ENCODE measurements around the gene CIZ1. TPM values are rescaled to one million over a fixed set of nuclear protein-coding genes. Genes with fewer than 3 reads are reported as not detected.
"Not testable (repeated sequence)": the region's sequence is repeated elsewhere in the genome, so short reads cannot be mapped to it uniquely, and the experiment has no call there.

The CIZ1 gene
- total RNA-seq, 1 donor from 2014 or later: 69.3 TPM

DNA sequence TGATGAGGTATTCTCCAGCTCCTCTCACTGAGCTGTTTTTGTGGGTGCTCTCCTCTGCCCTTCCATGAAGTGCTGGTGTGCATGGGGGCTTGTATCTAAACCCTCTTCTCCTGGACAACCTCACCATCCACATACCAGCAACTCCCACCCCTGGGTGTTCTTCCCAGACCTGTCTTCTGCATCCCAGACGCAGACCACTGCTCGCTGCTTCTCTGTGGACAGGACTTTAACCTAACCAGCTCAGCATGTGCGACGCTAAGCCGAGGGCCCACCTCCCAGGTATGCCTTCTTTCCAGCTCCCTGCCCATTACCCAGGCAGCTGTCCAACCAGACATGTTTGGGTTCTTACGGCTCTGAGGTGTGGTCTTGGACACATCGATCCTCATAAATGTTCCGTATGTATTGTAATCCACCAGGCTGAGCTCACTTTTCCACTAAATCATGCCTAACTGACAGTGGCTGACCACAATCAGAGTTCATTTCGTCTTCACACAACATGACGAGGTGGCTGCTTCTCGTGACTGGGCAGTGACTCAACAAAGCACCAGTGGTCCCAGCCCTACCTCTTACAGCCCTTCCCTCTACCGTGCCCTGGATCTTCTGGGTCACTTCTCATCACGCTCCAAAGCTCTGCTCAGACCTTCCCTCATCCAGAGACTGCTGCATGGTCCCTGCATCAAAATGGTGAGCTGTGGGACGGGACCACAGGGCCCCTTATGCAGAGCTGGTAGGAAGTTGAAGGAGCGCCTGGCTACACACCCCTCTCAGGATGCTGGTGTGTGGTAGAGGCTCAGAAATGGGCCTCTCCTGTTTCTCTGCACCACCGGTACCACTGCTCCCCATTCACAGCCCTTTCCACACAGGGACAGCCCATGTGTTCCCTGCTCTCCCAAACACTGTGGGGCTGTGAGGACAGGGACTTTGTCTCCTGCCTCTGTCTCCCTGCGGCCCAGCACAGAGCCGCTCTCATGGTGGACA is 54.3 kb downstream of the CIZ1 start:
- ATAC-seq (no peak), DNase-seq (ENCODE audit: missing footprints) (peak; percentile 21)
- intact Hi-C loops (cut with DNase I): no loop called here

GRCh38 chr9:128135561-128135960 is 55.8 kb downstream of the CIZ1 start:
- intact Hi-C loops (cut with DNase I); ATAC-seq; DNase-seq (ENCODE audit: missing footprints): not testable (repeated sequence)

GRCh38 chr9:128132139-128132538 is 59.2 kb downstream of the CIZ1 start:
- peak; percentile 73 for DNase-seq (ENCODE audit: missing footprints)
- intact Hi-C loops (cut with DNase I); ATAC-seq: not testable (repeated sequence)

- ATAC-seq; DNase-seq (ENCODE audit: missing footprints); intact Hi-C loops (cut with DNase I): not testable (repeated sequence)
Observed at GRCh38 chr9:128131346-128131745, 60.0 kb downstream of the CIZ1 start.

GRCh38 chr9:128130651-128131050 is 60.7 kb downstream of the CIZ1 start:
- ATAC-seq; intact Hi-C loops (cut with DNase I); DNase-seq (ENCODE audit: missing footprints): not testable (repeated sequence)

- intact Hi-C loops (cut with DNase I); ATAC-seq: not testable (repeated sequence)
- peak; percentile 67 for DNase-seq (ENCODE audit: missing footprints)
Observed at GRCh38 chr9:128129976-128130590, 61.3 kb downstream of the CIZ1 start.

DNA sequence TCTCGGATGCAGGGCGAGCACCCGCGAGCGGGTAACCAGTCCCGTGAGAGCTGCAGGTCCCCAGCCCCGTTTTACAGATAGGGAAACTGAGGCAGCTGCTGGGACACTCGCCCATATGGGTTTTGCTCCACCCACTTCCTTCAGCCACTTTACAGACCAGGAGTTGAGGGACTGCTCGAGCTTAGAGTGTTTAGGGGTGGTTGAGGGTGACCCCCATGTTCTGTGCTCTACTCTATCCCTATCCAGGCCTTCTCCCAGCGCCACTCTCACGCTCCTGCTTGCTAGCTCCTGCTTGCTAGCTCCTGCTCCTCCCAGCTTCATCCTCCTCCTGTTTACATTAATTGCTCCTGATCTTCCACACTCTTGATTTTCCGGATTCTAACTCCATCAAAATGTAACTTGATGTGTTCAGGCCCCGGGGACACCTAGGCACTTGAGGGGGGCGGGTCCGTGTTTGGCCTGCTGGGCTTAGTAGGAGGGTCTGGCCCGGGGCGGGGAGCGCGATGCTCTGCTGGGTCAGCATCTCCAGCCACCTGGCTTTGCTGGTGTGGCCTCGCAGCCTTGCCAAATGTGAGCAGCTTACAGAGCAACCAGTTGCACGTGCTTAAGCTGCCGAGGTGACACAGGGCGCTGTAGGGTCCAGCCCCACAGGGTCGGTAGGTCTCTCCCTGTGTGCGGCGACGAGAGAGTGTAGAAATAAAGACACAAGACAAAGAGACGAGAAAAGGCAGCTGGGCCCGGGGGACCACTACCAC is 62.4 kb downstream of the CIZ1 start:
- DNase-seq (ENCODE audit: missing footprints) (no peak), ATAC-seq (no peak)

GRCh38 chr9:128127990-128128835 is 63.2 kb downstream of the CIZ1 start:
- intact Hi-C loops (cut with DNase I): loop anchor here (2.0 kb wide), 1 partner anchor 33 kb away; the partner anchor contains the start of gene BBLN
- peak; percentile 91 for ATAC-seq

More for the DNA sequence above, 62.4 kb downstream of the CIZ1 start:
- intact Hi-C loops (cut with DNase I): no loop called here

DNA sequence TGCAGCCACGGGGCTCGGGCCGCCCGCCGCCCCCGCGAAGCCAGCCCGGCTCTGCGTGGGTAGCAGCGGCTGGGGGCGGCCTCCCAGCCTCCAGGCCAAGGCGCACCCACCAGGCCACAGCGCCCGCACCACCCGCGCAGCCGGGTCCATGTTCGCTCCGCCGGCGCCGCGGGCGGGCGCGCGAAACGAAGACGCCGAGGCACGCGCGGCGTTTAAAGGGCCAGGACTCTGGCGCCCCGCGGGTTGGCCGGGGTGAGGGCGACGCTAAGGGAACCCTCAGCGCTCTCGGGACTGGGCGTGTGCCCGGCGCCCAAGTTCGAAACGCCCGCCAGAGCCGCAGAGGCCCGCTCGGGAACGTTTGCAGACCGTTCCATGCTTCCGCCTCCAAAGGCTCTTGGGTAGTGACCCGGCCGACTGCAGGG is 63.8 kb downstream of the CIZ1 start, which contains the start of gene PTGES2:
PTGES2 (minus strand) TSS at position 162 of the 422 bp plus-strand sequence; CDS start at position 150, 12 bp downstream.
- peak; percentile 90 for ATAC-seq
- intact Hi-C loops (cut with DNase I): loop anchor here (2.0 kb wide), 1 partner anchor 33 kb away; the partner anchor contains the start of gene BBLN
- peak; percentile 94 for DNase-seq (ENCODE audit: missing footprints)

More at GRCh38 chr9:128127990-128128835, 63.2 kb downstream of the CIZ1 start:
- DNase-seq (ENCODE audit: missing footprints): peak; percentile 93

GRCh38 chr9:128125580-128126354 is 65.6 kb downstream of the CIZ1 start:
- intact Hi-C loops (cut with DNase I): loop anchor here (2.0 kb wide), 1 partner anchor 35 kb away; the partner anchor contains the start of gene BBLN
- ATAC-seq: no peak
- peak; percentile 41 for DNase-seq (ENCODE audit: missing footprints)

- intact Hi-C loops (cut with DNase I): no loop called here
- ATAC-seq (no peak), DNase-seq (ENCODE audit: missing footprints) (peak; percentile 68)
Observed at GRCh38 chr9:128124873-128125579, 66.3 kb downstream of the CIZ1 start.

DNA sequence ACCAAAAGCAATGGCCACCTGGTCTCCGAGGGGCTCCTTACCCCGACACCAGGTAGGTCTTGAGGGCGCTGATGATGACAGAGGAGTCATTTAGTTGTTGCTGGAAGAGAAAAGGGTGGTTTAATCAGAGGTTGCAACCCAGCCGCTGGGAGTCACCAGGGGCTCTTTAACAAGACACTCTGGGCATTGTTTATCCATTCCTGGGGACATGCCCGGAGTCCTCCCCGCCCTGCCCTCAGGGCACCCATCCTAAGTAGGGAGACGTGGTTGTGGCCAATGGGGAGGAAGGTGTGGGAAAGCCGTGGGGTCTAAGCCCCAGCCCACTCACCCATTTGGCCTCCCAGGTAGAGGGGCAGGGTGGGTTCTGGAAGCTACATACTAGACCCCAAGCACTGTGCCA is 66.9 kb downstream of the CIZ1 start:
- peak; percentile 25 for DNase-seq (ENCODE audit: missing footprints)
- intact Hi-C loops (cut with DNase I): no loop called here
- no peak for ATAC-seq

GRCh38 chr9:128123451-128124080 is 67.8 kb downstream of the CIZ1 start:
- intact Hi-C loops (cut with DNase I): no loop called here
- no peak for ATAC-seq
- DNase-seq (ENCODE audit: missing footprints): peak; percentile 28

GRCh38 chr9:128122809-128123175 is 68.6 kb downstream of the CIZ1 start:
- ATAC-seq (no peak), DNase-seq (ENCODE audit: missing footprints) (peak; percentile 63)
- intact Hi-C loops (cut with DNase I): no loop called here

DNA sequence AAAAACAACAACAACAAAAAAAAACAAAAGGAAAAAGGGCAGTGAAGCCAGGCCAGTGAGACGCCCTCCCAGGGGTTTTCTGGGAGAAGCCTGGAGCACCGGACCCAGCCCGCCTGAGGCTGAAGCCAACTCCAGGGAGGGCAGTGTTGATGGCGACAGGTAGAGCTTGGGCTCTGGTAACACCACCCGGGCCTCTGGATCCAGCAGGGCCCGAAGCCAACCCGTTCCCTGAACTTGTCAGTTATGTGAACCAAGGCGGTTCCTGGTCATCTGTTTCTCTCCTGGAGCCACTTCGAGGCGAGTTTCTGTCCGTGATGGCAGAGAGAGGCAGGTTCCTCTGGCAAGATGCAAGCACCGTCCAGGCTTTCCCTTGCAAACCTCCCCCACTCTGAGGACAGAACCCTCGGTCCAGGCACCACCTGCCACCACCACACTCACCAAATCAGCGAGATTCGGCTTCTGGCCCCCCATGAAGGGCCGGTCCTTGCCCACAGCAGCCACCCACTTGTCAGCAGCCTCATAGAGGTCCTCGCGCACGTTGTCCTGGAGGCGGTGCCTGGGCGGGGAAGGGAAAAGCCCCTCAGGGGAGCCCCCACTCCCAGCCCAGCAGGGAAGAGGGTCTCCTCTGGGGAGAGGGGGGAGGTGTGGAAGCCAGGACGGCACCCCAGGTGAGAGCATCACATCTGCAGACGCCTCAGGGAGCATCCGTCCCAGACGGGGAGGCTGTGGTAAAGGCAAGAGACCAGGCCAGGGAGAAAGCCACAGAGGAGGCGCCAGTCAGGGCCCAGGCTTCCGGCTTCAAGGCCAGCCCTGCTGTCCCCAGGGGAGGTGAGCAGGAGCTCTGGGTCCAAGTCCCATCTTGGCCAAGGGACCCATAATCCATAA is 69.2 kb downstream of the CIZ1 start:
- DNase-seq (ENCODE audit: missing footprints) (peak; percentile 45), ATAC-seq (no peak)
- intact Hi-C loops (cut with DNase I): no loop called here
